GM19438 (cell line): ENCODE results near the gene EID3.
"Not testable (repeated sequence)": the region's sequence is repeated elsewhere in the genome, so short reads cannot be mapped to it uniquely, and the experiment has no call there.

Experiments
- ATAC-seq: cut with Tn5 transposase; IDR thresholded peaks from one replicate; pipeline ENCODE4 v1.9.1; 2021; ENCODE audit warnings: low read depth; ENCODE audit not compliant: unreplicated experiment

Gene EID3

GRCh38 chr12:104303538-104304151 is at the start of gene EID3:
Gene EID3 (plus strand): TSS chr12:104303739. CDS start chr12:104303935, 196 bp downstream.
- ATAC-seq: peak; percentile 95

- no peak for ATAC-seq
Observed at GRCh38 chr12:104257913-104258472, 45.5 kb upstream of the EID3 start.

GRCh38 chr12:104258476-104259067 is 45.0 kb upstream of the EID3 start:
- no peak for ATAC-seq

- no peak for ATAC-seq
Observed at GRCh38 chr12:104263026-104263425, 40.5 kb upstream of the EID3 start.

GRCh38 chr12:104263580-104264358 is 39.8 kb upstream of the EID3 start:
- no peak for ATAC-seq

DNA sequence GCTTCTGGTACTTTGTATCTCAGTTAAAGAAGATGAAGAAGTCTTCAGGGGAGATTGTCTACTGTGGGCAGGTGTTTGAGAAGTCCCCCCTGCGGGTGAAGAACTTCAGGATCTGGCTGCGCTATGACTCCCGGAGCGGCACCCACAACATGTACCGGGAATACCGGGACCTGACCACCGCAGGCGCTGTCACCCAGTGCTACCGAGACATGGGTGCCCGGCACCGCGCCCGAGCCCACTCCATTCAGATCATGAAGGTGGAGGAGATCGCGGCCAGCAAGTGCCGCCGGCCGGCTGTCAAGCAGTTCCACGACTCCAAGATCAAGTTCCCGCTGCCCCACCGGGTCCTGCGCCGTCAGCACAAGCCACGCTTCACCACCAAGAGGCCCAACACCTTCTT is 38.1 kb upstream of the EID3 start:
- not testable (repeated sequence) for ATAC-seq

GRCh38 chr12:104272938-104273337 is 30.6 kb upstream of the EID3 start:
- no peak for ATAC-seq

DNA sequence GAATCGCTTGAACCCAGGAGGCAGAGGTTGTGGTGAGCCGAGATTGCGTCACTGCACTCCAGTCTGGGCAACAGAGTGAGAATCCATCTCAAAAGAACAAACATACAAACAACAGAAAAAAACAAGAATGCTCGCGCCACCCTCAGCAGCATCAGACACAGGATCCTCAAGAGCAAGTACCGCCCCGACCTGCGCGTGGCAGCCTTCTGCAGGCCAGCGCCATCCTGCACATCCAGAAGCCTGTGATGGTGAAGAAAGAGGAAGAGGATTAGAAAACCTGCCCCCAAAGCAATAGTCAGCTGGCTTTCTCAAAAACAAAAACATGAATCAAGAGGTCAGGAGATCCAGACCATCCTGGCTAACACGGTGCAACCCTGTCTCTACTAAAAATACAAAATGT is 30.0 kb upstream of the EID3 start:
- no peak for ATAC-seq

GRCh38 chr12:104274811-104275210 is 28.7 kb upstream of the EID3 start:
- ATAC-seq: no peak

- ATAC-seq: no peak
Observed at GRCh38 chr12:104275689-104276088, 27.9 kb upstream of the EID3 start.

- ATAC-seq: peak; percentile 71
Observed at GRCh38 chr12:104276273-104277131, 27.0 kb upstream of the EID3 start.

DNA sequence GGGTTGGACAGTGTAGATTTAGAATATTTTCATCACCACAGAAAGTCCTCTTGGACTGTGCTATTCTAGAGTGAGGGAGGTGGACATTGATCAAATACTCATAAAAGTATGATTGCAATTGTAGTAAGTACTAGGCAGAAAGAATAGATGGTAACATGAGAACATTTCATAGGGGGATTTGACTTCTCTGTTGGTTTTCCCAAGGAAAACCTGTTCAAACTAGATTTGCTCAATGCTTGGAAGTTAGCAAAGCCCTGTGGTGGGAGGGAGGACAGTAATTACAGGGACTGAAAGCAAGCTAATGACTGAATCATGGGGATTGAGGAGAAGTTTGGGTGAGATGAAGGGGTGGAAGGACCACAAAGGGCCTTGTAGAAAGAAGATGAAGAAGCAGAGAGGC is 24.4 kb upstream of the EID3 start:
- ATAC-seq: no peak

DNA sequence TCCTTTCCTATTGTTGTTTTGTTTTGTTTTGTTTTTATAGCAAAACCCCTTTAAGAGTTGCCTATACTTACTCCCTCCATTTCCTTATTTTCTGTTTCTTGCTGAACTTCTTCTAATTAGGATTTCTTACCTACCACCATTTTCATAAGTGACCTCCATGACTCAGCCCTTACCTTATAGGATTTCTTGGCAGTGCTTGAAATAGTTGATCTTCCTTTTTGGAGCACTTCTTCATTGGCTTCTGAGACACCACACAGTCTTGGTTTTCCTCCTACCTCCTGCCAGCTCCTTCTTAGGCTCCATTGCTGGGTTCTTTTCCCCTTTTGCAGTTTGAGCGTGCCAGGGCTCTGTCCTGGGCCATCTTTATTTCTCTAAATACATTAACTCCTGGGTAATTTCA is 23.4 kb upstream of the EID3 start:
- ATAC-seq: no peak

GRCh38 chr12:104280717-104281458 is 22.7 kb upstream of the EID3 start:
- ATAC-seq: no peak

DNA sequence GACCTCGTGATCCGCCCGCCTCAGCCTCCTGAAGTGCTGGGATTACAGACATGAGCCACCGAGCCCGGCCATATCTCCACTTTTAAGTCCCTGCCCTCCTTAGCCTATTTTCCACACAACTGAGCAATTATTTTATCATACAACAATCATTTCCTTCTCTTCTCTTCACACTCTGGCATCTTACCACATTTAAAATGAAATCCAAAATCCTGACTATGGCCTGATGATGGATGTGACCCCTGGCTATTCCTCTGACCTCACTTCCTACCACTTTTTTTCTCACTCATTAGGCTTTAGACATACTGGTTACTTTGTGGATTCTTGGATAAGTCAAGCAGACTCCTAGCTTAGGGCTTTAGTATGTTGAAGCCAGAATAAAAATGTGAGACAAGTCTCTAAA is 21.9 kb upstream of the EID3 start:
- ATAC-seq: no peak

DNA sequence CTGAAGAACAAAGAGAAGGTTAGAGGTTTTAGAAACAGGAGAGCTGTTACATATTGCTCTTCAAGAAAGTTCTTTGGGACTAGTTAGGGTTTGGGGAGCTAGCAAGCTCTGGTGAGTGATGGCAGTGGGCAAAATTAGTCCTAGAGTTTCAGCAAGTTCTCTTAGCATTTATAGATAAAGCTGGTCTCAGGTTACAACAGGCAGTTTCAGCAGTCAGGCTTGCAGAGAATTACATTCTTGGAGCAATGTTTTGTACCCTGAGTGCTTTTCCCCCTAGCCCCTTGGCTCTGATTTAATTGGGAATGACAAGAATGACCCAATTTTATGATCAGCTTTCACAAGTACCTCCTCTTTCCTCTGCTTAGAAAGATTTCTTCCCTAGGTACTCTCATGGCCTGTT is 21.4 kb upstream of the EID3 start:
- no peak for ATAC-seq

GRCh38 chr12:104285740-104286515 is 17.6 kb upstream of the EID3 start:
- no peak for ATAC-seq

- peak; percentile 85 for ATAC-seq
Observed at GRCh38 chr12:104286516-104287482, 16.7 kb upstream of the EID3 start.
